HCT116 (cell line): ENCODE measurements around the gene GMEB1.

Experiments used
- CBX3 ChIP-seq: IDR thresholded peaks from 2 replicates; pipeline ENCODE4 v1.6.1; 2012; ENCODE audit warnings: low read depth
- EZH2 ChIP-seq: fragments of 200-600 bp; sonication (generic); IDR thresholded peaks from 2 replicates; pipeline ENCODE4 v1.6.1; 2017; ENCODE audit warnings: antibody characterized with exemption, mixed run types
- POLR2A ChIP-seq: IDR thresholded peaks from 2 replicates; pipeline ENCODE4 v1.7.0; 2011; ENCODE audit warnings: borderline replicate concordance; ENCODE audit not compliant: insufficient read depth, insufficient read length; ENCODE audit errors: extremely low read depth
- POLR2AphosphoS5 ChIP-seq: IDR thresholded peaks from 2 replicates; pipeline ENCODE4 v1.6.1; 2011; ENCODE audit warnings: mild to moderate bottlenecking, low read depth, low read length, moderate library complexity
- REST ChIP-seq: IDR thresholded peaks from 2 replicates; pipeline ENCODE4 v1.6.1; 2012; ENCODE audit warnings: low read depth
- ZNF274 ChIP-seq: fragments of 200-500 bp; sonication (Bioruptor generic); IDR thresholded peaks from 2 replicates; pipeline ENCODE4 v1.6.1; 2014; ENCODE audit warnings: mild to moderate bottlenecking, low read depth, low read length, inconsistent platforms
- TF ChIP-seq, protein P1 (sequence below), 3 experiments: fragments of 200-600 bp in 1 of 3; sonication (generic) in 1 of 3; IDR thresholded peaks in 2 of 3; conservative IDR thresholded peaks in 1 of 3; 2 replicates each; pipeline ENCODE4 v1.5.1; 2012 to 2017; ENCODE audit warnings: low read depth in 2 of 3, low read length in 2 of 3, antibody characterized with exemption in 1 of 3, borderline replicate concordance in 1 of 3, control low read depth in 1 of 3, mild to moderate bottlenecking in 1 of 3, mixed read lengths in 1 of 3, mixed run types in 1 of 3, moderate library complexity in 1 of 3; ENCODE audit not compliant: insufficient read depth in 1 of 3

GRCh38 chr1:28680151-28680550 lies 11.6 kb downstream of the GMEB1 start:
- TF ChIP-seq EZH2: no peak
- TF ChIP-seq, protein P1, sequence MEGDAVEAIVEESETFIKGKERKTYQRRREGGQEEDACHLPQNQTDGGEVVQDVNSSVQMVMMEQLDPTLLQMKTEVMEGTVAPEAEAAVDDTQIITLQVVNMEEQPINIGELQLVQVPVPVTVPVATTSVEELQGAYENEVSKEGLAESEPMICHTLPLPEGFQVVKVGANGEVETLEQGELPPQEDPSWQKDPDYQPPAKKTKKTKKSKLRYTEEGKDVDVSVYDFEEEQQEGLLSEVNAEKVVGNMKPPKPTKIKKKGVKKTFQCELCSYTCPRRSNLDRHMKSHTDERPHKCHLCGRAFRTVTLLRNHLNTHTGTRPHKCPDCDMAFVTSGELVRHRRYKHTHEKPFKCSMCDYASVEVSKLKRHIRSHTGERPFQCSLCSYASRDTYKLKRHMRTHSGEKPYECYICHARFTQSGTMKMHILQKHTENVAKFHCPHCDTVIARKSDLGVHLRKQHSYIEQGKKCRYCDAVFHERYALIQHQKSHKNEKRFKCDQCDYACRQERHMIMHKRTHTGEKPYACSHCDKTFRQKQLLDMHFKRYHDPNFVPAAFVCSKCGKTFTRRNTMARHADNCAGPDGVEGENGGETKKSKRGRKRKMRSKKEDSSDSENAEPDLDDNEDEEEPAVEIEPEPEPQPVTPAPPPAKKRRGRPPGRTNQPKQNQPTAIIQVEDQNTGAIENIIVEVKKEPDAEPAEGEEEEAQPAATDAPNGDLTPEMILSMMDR (IDR thresholded peaks at IDR 0.05 in 2 of 3, conservative IDR thresholded peaks at IDR 0.05 in 1 of 3; ENCODE audit: borderline replicate concordance in 1 of 3, insufficient read depth in 1 of 3, low read depth in 2 of 3, low read length in 2 of 3): no peak
- no peak for TF ChIP-seq POLR2AphosphoS5
- TF ChIP-seq POLR2A: no peak
- no peak for TF ChIP-seq ZNF274
- TF ChIP-seq CBX3: no peak
- no peak for TF ChIP-seq REST
